GM12878 (cell line): ENCODE results near the gene BCAS3. TPM values are rescaled to one million over a fixed set of nuclear protein-coding genes. Genes with fewer than 3 reads are reported as not detected.

ENCODE experiments used
- ATAC-seq: fragments of 200-7000 bp; cut with Tn5 transposase; 3 replicates; pipeline ENCODE4 v1.9.1; 2020; ENCODE audit warnings: mild to moderate bottlenecking, moderate library complexity
- BruUV-seq: library from RNA; stranded (reverse); fragments of 400-500 nt; replicated peaks from 2 replicates; lab custom pipeline; 2021; lab: Mats Ljungman, UMichigan
- CTCF ChIA-PET: fragments of 300-600 bp; sonication (Branson Sonifier 250); formaldehyde crosslinking; extraction: SDS; loops from one replicate; lab custom pipeline; 2021; ENCODE audit warnings: inconsistent platforms; lab: Yijun Ruan, JAX
- POLR2A ChIA-PET: fragments of 350-600 bp; formaldehyde crosslinking; extraction: SDS; loops from one replicate; lab custom pipeline; 2021; ENCODE audit warnings: inconsistent platforms; lab: Charles Lee
- RAD21 ChIA-PET: fragments of 300-600 bp; sonication (Branson Sonifier 250); formaldehyde crosslinking; loops from one replicate; lab custom pipeline; 2023; ENCODE audit warnings: antibody characterized with exemption; ENCODE audit not compliant: unreplicated experiment; lab: Charles Lee
- SMC1A ChIA-PET: fragments of 300-600 bp; sonication (Branson Sonifier 250); formaldehyde crosslinking; loops from one replicate; lab custom pipeline; 2023; ENCODE audit not compliant: unreplicated experiment, uncharacterized antibody; lab: Charles Lee
- DNase-seq: peaks from one replicate; pipeline ENCODE4 v3.0.0-alpha.2; 2011; ENCODE audit warnings: low read depth, low spot score
- FAIRE-seq: peaks from 3 replicates; lab custom pipeline; 2011; peaks lifted over from hg19 to GRCh38; lab: Jason Lieb, UNC
- H2AFZ ChIP-seq: 2 replicates; pipeline ENCODE4 v1.6.0; 2011; ENCODE audit warnings: low read depth, low read length, control low read depth; ENCODE audit not compliant: control insufficient read depth
- H3K27ac ChIP-seq: 2 replicates; pipeline ENCODE4 v1.5.1; 2011; ENCODE audit warnings: control low read depth; ENCODE audit not compliant: control insufficient read depth, insufficient read depth
- H3K27me3 ChIP-seq, 2 experiments: replicated peaks in 1 of 2; 2 replicates each; pipeline versions ENCODE4 v1.6.0 to v1.6.1; 2011; ENCODE audit warnings: low read length in 1 of 2; ENCODE audit not compliant: control insufficient read depth in 2 of 2, insufficient read depth in 2 of 2
- H3K36me3 ChIP-seq, 2 experiments: 2 replicates each; pipeline ENCODE4 v1.5.1; 2011; ENCODE audit warnings: low read length in 1 of 2; ENCODE audit not compliant: control insufficient read depth in 2 of 2, insufficient read depth in 2 of 2
- H3K4me1 ChIP-seq: 2 replicates; pipeline ENCODE4 v1.6.1; 2011; ENCODE audit warnings: mild to moderate bottlenecking, low read length, moderate library complexity, mixed read lengths; ENCODE audit not compliant: control insufficient read depth, insufficient read depth
- H3K4me2 ChIP-seq: 2 replicates; pipeline ENCODE4 v1.6.0; 2011; ENCODE audit warnings: control low read depth; ENCODE audit not compliant: control insufficient read depth, insufficient read depth
- H3K4me3 ChIP-seq: fragments of 200-600 bp; sonication (generic); 2 replicates; pipeline ENCODE4 v1.5.1; 2016
- H3K79me2 ChIP-seq: 2 replicates; pipeline ENCODE4 v1.6.0; 2011; ENCODE audit warnings: low read length; ENCODE audit not compliant: control insufficient read depth, insufficient read depth
- H3K9ac ChIP-seq: 2 replicates; pipeline ENCODE4 v1.8.0; 2011; ENCODE audit warnings: low read length, control low read depth, mixed read lengths; ENCODE audit not compliant: control insufficient read depth, insufficient read depth
- H3K9me3 ChIP-seq: replicated peaks from 3 replicates; pipeline ENCODE4 v1.5.1; 2011; ENCODE audit warnings: mild to moderate bottlenecking, low read length; ENCODE audit not compliant: control insufficient read depth, insufficient read depth
- H4K20me1 ChIP-seq: 2 replicates; pipeline ENCODE4 v1.6.0; 2011; ENCODE audit not compliant: control insufficient read depth, insufficient read depth
- ETV6 ChIP-seq, 2 experiments: fragments of 450-650 bp in 1 of 2; IDR thresholded peaks in 1 of 2; conservative IDR thresholded peaks in 1 of 2; 2 replicates each; pipeline ENCODE4 v1.6.1; 2014; ENCODE audit warnings: antibody characterized with exemption in 1 of 2, borderline replicate concordance in 1 of 2, low read depth in 1 of 2, mild to moderate bottlenecking in 1 of 2, moderate library complexity in 1 of 2
- GABPA ChIP-seq: IDR thresholded peaks from 2 replicates; pipeline ENCODE4 v1.6.1; 2014; ENCODE audit warnings: antibody characterized with exemption, low read depth, mild to moderate bottlenecking, inconsistent platforms
- WGBS: methylation state at CpG from one replicate; pipeline ENCODE4 v1.1.6; 2016; ENCODE audit warnings: low lambda C conversion rate; ENCODE audit not compliant: insufficient replicate concordance, insufficient coverage; ENCODE audit errors: missing lambda C conversion rate; 5-methylcytosine and 5-hydroxymethylcytosine counted together
- in situ Hi-C: fragments of 300-500 bp; cut with MboI; formaldehyde crosslinking; loops from 9 replicates; pipeline ENCODE4 v1.14.3; 2018; ENCODE audit warnings: mixed read lengths
- intact Hi-C: fragments of 100-400 bp; cut with micrococcal nuclease; formaldehyde crosslinking; loops from one replicate; pipeline ENCODE4 v1.14.2; 2022; ENCODE audit not compliant: unreplicated experiment
- polyA plus RNA-seq, 11 experiments: library from polyadenylated mRNA; depleted of rRNA in 4 of 11; unstranded in 6 of 11; stranded (reverse) in 5 of 11; fragments of >200 nt; fragmentation: Nextera tagmentation in 4 of 11; fragmentation: Illumina TruSeq in 1 of 11; extraction: Ambion mirVana in 4 of 11; extraction: Trizol in 1 of 11; gene quantifications; 1 replicate in 1 of 11; 2 replicates in 10 of 11; pipeline versions ENCODE4 v1.2.1 to v1.2.3, GENCODE V29; 2011 to 2016; ENCODE audit warnings: inconsistent platforms in 2 of 11, missing spikeins in 2 of 11, low read depth in 1 of 11
- total RNA-seq, 4 experiments: library from RNA; depleted of rRNA in 3 of 4; stranded (reverse); fragments of >200 nt in 3 of 4; fragmentation: Illumina TruSeq in 1 of 4; extraction: Trizol in 1 of 4; gene quantifications; 2 replicates each; pipeline versions ENCODE4 v1.2.1 to v1.2.3, GENCODE V29; 2013 to 2021
- TF ChIP-seq, protein P1 (sequence below): fragments of 450-650 bp; formaldehyde crosslinking; IDR thresholded peaks from 2 replicates; pipeline ENCODE4 v1.4.0; 2020; ENCODE audit warnings: mild to moderate bottlenecking, moderate library complexity
- TF ChIP-seq, protein P2 (sequence below): fragments of 450-650 bp; IDR thresholded peaks from 2 replicates; pipeline ENCODE4 v1.6.1; 2017; ENCODE audit warnings: mild to moderate bottlenecking, moderate library complexity

Gene BCAS3
- total and polyA plus RNA-seq, 10 of the 15 experiments (the other 5 are each of a cell fraction or from before 2014, with no cell fraction given), result 2.1 to 11.0 (median 6.6) TPM

DNA sequence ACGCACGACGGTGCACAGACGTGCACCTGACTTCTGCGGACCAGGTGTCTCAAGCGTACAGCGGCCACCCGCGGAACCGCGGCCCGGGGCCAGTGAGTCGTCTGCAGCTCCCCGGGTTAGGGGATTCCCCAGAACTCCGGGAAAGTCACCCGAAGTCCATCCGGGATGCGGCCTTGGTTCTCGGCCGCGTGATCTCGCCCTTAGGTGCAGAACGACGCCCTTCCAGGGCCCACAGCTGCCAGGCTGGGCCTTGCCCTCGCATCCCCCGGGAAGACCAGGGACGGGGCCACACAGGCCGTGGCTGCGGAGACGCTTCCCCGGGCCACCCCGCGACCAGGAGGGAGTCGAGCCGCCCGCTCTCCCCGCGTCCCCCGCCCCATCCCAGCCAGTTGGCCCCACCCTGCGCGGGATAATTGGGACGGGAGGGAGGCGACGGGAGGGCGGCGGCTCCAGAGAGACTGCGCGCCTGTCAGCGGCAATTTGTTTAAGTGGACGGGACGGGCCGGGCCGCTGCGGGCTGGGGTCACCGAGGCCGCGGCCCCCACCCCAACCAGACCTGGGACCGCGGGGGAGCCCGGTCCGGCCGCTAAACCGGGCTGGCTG is 718.4 kb downstream of the BCAS3 start (continued):
- TF ChIP-seq, protein P1, sequence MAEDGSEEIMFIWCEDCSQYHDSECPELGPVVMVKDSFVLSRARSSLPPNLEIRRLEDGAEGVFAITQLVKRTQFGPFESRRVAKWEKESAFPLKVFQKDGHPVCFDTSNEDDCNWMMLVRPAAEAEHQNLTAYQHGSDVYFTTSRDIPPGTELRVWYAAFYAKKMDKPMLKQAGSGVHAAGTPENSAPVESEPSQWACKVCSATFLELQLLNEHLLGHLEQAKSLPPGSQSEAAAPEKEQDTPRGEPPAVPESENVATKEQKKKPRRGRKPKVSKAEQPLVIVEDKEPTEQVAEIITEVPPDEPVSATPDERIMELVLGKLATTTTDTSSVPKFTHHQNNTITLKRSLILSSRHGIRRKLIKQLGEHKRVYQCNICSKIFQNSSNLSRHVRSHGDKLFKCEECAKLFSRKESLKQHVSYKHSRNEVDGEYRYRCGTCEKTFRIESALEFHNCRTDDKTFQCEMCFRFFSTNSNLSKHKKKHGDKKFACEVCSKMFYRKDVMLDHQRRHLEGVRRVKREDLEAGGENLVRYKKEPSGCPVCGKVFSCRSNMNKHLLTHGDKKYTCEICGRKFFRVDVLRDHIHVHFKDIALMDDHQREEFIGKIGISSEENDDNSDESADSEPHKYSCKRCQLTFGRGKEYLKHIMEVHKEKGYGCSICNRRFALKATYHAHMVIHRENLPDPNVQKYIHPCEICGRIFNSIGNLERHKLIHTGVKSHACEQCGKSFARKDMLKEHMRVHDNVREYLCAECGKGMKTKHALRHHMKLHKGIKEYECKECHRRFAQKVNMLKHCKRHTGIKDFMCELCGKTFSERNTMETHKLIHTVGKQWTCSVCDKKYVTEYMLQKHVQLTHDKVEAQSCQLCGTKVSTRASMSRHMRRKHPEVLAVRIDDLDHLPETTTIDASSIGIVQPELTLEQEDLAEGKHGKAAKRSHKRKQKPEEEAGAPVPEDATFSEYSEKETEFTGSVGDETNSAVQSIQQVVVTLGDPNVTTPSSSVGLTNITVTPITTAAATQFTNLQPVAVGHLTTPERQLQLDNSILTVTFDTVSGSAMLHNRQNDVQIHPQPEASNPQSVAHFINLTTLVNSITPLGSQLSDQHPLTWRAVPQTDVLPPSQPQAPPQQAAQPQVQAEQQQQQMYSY (CRISPR knock-in tag), result no peak

DNA sequence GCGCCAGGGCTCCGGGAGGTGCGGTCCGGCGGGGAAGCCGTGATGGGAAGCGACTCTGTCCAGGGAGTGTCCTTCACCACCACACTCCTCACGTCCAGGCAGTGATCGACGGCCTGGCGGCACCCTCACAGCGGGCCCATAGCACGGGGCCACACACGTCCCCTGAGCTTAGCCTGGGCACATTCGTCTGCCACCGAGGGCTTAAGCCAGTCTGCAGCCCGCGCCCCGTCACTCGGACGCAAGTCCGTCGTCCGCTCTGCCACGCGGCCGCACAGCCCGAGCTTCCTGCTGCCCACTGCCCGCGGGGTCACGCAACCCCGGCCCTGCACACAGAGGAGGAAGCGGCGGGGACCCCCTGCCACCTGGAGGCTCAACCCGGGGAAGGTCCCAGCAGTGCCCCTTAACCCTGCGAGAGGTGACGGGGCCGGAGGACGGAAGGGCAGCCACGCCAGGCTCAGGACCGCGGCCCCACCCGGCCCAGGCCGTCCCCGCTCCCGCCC is 719.0 kb downstream of the BCAS3 start:
- no peaks in the 10 kb centered on the region; the same call in 2 of the 3 replicates for H3K9me3 ChIP-seq
- H3K79me2 ChIP-seq, result no peaks in the 10 kb centered on the region
- no peaks in the 10 kb centered on the region for H4K20me1 ChIP-seq
- no peaks in the 10 kb centered on the region for H3K4me1 ChIP-seq
- H3K27me3 ChIP-seq, result peaks cover 13 to 26% of the 10 kb centered on the region in 2 experiments
- in situ Hi-C loops, result no loop called here
- ATAC-seq (no peak), DNase-seq (no peak), FAIRE-seq (no peak)
- POLR2A ChIA-PET, result no interaction called here
- intact Hi-C loops, result no loop called here
- TF ChIP-seq ETV6 (conservative IDR thresholded peaks at IDR 0.05 in 1 of 2, IDR thresholded peaks at IDR 0.05 in 1 of 2; ENCODE audit: borderline replicate concordance in 1 of 2, low read depth in 1 of 2) (peak in 1 of 2 experiments; percentile 41; a peak in 1 of 4 replicates), GABPA (no peak)
- TF ChIP-seq, protein P2, sequence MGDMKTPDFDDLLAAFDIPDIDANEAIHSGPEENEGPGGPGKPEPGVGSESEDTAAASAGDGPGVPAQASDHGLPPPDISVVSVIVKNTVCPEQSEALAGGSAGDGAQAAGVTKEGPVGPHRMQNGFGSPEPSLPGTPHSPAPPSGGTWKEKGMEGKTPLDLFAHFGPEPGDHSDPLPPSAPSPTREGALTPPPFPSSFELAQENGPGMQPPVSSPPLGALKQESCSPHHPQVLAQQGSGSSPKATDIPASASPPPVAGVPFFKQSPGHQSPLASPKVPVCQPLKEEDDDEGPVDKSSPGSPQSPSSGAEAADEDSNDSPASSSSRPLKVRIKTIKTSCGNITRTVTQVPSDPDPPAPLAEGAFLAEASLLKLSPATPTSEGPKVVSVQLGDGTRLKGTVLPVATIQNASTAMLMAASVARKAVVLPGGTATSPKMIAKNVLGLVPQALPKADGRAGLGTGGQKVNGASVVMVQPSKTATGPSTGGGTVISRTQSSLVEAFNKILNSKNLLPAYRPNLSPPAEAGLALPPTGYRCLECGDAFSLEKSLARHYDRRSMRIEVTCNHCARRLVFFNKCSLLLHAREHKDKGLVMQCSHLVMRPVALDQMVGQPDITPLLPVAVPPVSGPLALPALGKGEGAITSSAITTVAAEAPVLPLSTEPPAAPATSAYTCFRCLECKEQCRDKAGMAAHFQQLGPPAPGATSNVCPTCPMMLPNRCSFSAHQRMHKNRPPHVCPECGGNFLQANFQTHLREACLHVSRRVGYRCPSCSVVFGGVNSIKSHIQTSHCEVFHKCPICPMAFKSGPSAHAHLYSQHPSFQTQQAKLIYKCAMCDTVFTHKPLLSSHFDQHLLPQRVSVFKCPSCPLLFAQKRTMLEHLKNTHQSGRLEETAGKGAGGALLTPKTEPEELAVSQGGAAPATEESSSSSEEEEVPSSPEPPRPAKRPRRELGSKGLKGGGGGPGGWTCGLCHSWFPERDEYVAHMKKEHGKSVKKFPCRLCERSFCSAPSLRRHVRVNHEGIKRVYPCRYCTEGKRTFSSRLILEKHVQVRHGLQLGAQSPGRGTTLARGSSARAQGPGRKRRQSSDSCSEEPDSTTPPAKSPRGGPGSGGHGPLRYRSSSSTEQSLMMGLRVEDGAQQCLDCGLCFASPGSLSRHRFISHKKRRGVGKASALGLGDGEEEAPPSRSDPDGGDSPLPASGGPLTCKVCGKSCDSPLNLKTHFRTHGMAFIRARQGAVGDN, result no peak
- no peak overlapping the region for H3K4me2 ChIP-seq
- RAD21 ChIA-PET, result no interaction called here
- SMC1A ChIA-PET, result no interaction called here
- no peak overlapping the region for H3K4me3 ChIP-seq
- H3K9ac ChIP-seq, result no peak overlapping the region
- BruUV-seq, result no TSS peak
- no peak overlapping the region for H3K27ac ChIP-seq
- CTCF ChIA-PET, result interaction anchor here (0.5 kb wide), 1 partner anchor 983 kb away, joined by 3 read pairs; no protein-coding TSS in a partner anchor
- WGBS, result 58% methylated on average over 32 of the region's 46 CpGs
- H3K36me3 ChIP-seq, result no peaks in the 10 kb centered on the region; a peak in 1 of 4 replicates
- no peak overlapping the region for H2AFZ ChIP-seq
